HG03342 (cell line): ENCODE results near the gene SYTL4.
"Not testable (repeated sequence)": the region's sequence is repeated elsewhere in the genome, so short reads cannot be mapped to it uniquely, and the experiment has no call there.

Experiments
- ATAC-seq: cut with Tn5 transposase; IDR thresholded peaks from one replicate; pipeline ENCODE4 v1.9.1; 2021; ENCODE audit warnings: mild to moderate bottlenecking, moderate library complexity; ENCODE audit not compliant: unreplicated experiment

Gene SYTL4

GRCh38 chrX:100731441-100732281 is at the start of gene SYTL4:
Gene SYTL4, minus strand, starts transcription at chrX:100732121. Its CDS starts 30,084 bp downstream, at chrX:100702037.
- no peak for ATAC-seq

GRCh38 chrX:100769439-100769838 is 37.5 kb upstream of the SYTL4 start:
- ATAC-seq = not testable (repeated sequence)

DNA sequence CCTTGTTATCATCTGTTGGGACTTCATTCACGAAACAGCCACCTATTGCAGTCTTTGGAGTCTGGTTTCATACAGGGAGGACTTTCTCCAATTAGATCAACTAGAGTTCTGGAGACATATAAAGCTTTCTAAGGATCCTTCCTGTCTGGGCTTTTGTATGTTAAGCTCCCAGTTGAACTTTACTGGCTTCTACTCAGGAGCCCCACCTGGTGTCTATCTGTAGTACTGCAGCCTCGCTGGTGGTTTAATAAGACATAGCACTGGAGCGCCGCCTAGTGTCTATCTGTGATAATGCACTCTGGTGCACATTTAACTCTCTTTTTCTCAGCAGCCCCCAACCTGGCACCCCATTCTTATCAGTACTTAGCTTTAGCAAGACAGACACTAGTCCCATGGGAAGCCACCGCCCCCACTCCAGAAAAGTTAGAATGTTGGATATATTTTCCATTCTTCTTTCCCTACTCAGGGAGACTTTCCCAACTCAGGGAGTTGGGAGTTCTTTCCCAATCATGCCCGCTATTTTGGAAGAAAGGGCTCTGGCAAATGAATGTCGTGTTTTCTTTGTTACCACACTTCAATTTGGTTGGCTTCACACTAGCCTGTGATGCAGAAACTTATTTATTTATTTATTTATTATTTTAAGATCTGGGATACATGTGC is 36.9 kb upstream of the SYTL4 start:
- no peak for ATAC-seq

DNA sequence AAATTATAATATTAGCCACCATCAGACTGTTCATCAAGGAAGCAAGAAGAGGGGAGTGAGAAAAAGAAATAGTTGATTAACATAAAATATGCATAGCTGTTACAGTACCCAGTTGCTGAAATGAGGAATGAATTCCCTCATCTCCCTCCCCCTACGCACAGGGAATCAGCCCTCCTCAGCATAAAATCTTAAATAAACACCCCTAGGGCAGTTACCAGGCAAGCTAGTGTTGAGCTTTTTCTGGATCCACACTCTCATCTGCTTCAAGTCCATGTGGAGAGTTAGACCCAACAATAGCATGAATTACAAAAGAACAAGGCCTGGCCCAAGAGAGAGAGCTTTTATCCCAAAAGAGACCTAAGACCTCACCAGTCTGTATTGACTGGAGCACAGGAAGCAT is 19.0 kb upstream of the SYTL4 start:
- ATAC-seq = no peak

DNA sequence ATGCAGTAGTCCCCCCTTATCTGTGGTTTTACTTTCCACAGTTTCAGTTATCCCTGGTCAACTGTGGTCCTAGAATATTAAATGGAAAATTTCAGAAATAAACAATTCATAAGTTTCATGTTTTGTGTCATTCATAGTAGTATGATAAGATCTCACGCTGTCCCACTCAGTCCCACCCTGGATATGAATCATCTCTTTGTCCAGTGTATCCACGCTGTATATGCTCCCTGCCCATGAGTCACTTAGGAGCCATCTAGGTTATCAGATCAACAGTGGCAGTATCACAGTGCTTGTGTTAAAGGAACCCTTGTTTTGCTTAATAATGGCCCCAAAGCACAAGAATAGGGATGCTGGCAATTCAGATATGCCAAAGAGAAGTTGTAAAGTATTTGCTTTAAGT is 16.2 kb upstream of the SYTL4 start:
- ATAC-seq = no peak

GRCh38 chrX:100747703-100748102 is 15.8 kb upstream of the SYTL4 start:
- no peak for ATAC-seq

- no peak for ATAC-seq
Measured at GRCh38 chrX:100747090-100747489, 15.2 kb upstream of the SYTL4 start.

- no peak for ATAC-seq
Measured at GRCh38 chrX:100745806-100746537, 14.1 kb upstream of the SYTL4 start.

GRCh38 chrX:100745205-100745604 is 13.3 kb upstream of the SYTL4 start:
- ATAC-seq = no peak

- no peak for ATAC-seq
Measured at GRCh38 chrX:100743009-100743607, 11.2 kb upstream of the SYTL4 start.

DNA sequence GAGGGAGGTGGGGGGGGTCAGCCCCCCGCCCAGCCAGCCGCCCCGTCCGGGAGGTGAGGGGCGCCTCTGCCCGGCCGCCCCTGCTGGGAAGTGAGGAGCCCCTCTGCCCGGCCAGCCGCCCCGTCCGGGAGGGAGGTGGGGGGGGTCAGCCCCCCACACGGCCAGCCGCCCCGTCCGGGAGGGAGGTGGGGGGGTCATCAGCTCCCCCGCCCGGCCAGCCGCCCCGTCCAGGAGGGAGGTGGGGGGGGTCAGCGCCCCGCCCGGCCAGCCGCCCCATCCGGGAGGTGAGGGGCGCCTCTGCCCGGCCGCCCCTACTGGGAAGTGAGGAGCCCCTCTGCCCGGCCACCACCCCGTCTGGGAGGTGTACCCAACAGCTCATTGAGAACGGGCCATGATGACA is 7.9 kb downstream of the SYTL4 start:
- ATAC-seq = not testable (repeated sequence)

DNA sequence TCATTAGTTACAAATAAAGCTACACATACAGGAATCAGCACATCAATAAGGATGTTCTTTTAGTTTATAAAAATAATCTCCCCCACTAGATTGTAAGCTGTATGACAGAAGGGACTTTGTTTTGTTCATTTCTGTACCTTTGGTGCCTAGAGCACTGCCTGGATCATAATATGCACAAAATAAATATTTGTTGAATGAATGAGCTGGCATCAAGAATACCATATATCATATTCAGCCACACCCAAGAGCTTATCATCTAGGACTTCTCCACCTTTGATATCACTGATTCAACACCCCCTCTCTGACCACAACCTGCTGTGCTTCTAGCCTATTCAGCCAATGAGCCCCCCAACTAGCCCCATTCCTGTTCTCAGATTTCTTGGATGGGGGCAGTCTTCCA is 10.6 kb downstream of the SYTL4 start:
- ATAC-seq = no peak

DNA sequence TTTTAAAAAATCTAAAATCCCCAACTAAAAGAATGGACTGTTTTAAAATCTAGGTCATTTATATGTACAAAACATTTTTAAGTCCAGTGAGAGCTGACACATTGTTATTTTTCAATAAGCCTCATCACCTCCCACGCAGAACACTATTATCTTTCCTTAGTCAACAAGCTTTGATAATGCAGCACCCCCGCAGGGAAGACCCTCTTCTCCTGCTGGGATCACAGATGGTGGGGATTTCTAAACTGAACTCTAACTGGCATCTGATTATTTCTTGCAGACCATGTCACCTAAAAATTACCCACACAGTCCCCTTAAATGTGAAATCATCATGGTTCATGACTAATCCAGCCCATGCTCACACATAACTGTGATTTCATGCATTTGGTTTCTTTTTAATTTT is 11.6 kb downstream of the SYTL4 start:
- no peak for ATAC-seq

DNA sequence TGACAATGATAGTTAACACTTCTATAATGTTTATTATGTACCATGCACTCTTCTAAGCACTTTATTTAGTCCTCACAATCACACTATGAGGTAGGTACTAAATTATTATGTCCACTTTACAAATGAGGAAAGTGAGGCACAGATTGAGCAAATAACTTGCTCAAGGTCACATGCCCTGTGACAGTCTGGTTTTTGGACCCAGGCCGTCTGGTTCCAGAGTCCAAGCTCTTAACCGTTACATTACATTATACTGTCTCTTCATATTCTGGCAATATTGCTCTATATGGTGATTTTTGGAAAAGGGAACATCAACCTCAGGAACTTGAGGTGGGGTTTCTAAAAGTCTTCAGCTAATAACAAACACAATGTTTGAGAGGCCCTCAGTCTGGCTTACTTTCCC is 12.8 kb downstream of the SYTL4 start:
- ATAC-seq = no peak

- ATAC-seq = no peak
Measured at GRCh38 chrX:100717363-100717762, 14.6 kb downstream of the SYTL4 start.

DNA sequence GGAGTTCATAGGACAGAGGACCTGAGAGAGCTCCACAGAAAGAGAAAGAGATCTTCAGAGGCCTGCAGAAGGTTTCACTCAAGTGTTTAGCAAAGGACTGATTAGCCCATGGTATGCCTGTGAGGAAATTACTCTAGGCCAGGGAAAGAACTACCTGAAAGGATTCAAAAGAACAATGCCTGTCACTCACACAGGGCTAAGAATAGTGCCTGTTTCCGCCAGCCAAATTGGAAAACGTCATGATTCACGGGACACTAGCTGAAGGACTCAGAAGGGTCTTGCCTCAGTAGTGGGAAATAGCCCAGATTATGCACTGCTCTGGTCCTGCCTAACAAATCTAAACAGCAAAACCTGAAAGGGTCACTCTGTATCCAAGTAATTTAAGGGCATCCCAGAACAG is 21.1 kb downstream of the SYTL4 start:
- no peak for ATAC-seq

DNA sequence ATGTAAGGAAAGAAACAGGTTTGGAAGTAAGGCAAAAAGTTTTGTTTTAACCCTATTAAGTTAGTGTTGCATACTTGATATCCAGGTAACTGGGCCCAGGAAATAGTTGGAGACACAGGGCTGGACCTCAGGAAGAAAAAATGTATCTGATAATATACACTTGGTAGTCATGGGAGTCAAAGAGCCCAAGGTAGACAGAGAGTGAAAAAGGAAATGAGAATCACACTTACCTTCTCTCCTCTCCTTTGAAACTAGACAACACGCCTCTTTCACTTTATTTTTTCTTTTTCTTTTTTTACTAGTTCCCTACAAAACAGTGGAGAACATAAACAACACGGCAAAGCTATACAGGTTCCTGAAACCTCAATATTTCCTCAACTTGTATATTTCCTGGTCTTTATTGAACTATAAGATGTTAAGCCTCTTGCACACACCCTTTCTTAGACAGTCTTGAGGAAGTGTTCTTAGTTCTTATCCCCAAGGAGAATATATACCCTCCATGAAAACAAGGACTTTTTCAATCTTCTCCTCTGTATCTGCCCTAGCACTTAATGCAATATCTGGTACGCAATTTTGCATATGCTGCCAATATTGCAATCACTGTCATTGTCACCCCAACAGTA is 27.2 kb downstream of the SYTL4 start:
- no peak for ATAC-seq

GRCh38 chrX:100700809-100701208 is 31.1 kb downstream of the SYTL4 start:
- no peak for ATAC-seq

DNA sequence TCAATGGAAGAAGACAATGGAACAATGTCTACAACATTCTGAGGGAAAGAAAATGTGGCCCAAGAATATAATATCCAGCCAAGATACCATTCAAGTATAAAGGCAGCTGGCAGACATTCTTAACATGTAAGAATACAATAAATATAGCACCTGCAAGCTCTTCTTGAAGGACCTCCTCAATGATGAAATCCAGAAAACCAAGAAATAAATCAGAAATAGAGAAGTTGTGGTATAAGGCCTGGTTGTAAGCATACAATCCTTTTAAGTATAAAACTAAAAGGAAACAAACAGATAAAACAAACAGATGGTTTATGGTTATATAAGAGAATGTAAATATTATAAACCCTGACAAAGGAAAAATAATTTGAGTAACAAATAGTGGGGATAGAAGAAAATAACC is 33.4 kb downstream of the SYTL4 start:
- no peak for ATAC-seq

GRCh38 chrX:100696699-100697351 is 35.1 kb downstream of the SYTL4 start:
- no peak for ATAC-seq
